ENCODE measurements around the gene CYP4F3. TPM values are rescaled to one million over a fixed set of nuclear protein-coding genes. Genes with fewer than 3 reads are reported as not detected.

The CYP4F3 gene
- total and polyA plus RNA-seq, 8 donors, result 0.14 to 3.7 (median 0.21) TPM

GRCh38 chr19:15663247-15663646 is 22.6 kb downstream of the CYP4F3 start:
- Histone ChIP-seq H3K27ac (no peak overlapping the region), H3K9me3 (no peaks in the 10 kb centered on the region), H3K4me3 (no peak overlapping the region), H3K36me3 (no peaks in the 10 kb centered on the region), H3K4me1 (no peaks in the 10 kb centered on the region), H3K27me3 (peaks cover 0 to 17% of the 10 kb centered on the region in 2 donors)
- DNase-seq (no peak), ATAC-seq (no peak)
- TF ChIP-seq CTCF (IDR thresholded peaks at IDR 0.05), result no peak
- intact Hi-C loops (cut with DNase I), result no loop called here

GRCh38 chr19:15666186-15666585 is 25.5 kb downstream of the CYP4F3 start:
- Histone ChIP-seq H3K9me3 (no peaks in the 10 kb centered on the region), H3K27ac (no peak overlapping the region), H3K4me3 (no peak overlapping the region), H3K27me3 (peaks cover 0 to 18% of the 10 kb centered on the region in 2 donors), H3K4me1 (no peaks in the 10 kb centered on the region), H3K36me3 (no peaks in the 10 kb centered on the region)
- intact Hi-C loops (cut with DNase I), result no loop called here
- no peak for DNase-seq
- no peak for ATAC-seq
- no peak for TF ChIP-seq CTCF (IDR thresholded peaks at IDR 0.05)

- no peaks in the 10 kb centered on the region for H3K36me3 ChIP-seq
These were observed 26.2 kb downstream of the CYP4F3 start for GRCh38 chr19:15666883-15667282.

GRCh38 chr19:15669440-15669839 is 28.7 kb downstream of the CYP4F3 start:
- intact Hi-C loops (cut with DNase I), result no loop called here
- DNase-seq (no peak), ATAC-seq (no peak)
- Histone ChIP-seq H3K4me3 (no peak overlapping the region), H3K27me3 (peaks cover 0 to 18% of the 10 kb centered on the region in 2 donors), H3K36me3 (no peaks in the 10 kb centered on the region), H3K4me1 (peaks cover 0 to 9% of the 10 kb centered on the region in 2 donors), H3K27ac (no peak overlapping the region), H3K9me3 (no peaks in the 10 kb centered on the region)
- no peak for TF ChIP-seq CTCF (IDR thresholded peaks at IDR 0.05)

More at GRCh38 chr19:15666883-15667282, 26.2 kb downstream of the CYP4F3 start:
- Histone ChIP-seq H3K4me3 (no peak overlapping the region), H3K9me3 (no peaks in the 10 kb centered on the region), H3K4me1 (no peaks in the 10 kb centered on the region), H3K27ac (no peak overlapping the region), H3K27me3 (peaks cover 0 to 18% of the 10 kb centered on the region in 2 donors)
- TF ChIP-seq CTCF (IDR thresholded peaks at IDR 0.05), result no peak
- peak; percentile 43 for ATAC-seq
- intact Hi-C loops (cut with DNase I), result no loop called here
- peak in 1 of 4 donors; percentile 50 for DNase-seq

GRCh38 chr19:15669891-15670290 is 29.2 kb downstream of the CYP4F3 start:
- H3K9me3 ChIP-seq, result no peaks in the 10 kb centered on the region
- TF ChIP-seq CTCF (IDR thresholded peaks at IDR 0.05), result no peak
- H3K4me3 ChIP-seq, result no peak overlapping the region
- ATAC-seq (no peak), DNase-seq (no peak)
- peaks cover 0 to 18% of the 10 kb centered on the region in 2 donors for H3K27me3 ChIP-seq
- H3K4me1 ChIP-seq, result peaks cover 0 to 9% of the 10 kb centered on the region in 2 donors
- H3K36me3 ChIP-seq, result no peaks in the 10 kb centered on the region
- intact Hi-C loops (cut with DNase I), result no loop called here
- no peak overlapping the region for H3K27ac ChIP-seq

Measured in left lung (tissue), 10 donors.